ENCODE results near the gene GCNT1. TPM values are rescaled to one million over a fixed set of nuclear protein-coding genes. Genes with fewer than 3 reads are reported as not detected.
A peak's percentile ranks its signal among the peaks of the same experiment; 100 is the strongest.

The GCNT1 gene
- total and polyA plus RNA-seq, 4 donors = 1.9 to 5.3 (median 3.1) TPM

- WGBS (ENCODE audit: insufficient coverage) = 89% methylated on average over 8 of the region's 10 CpGs
These were observed 17.2 kb upstream of the GCNT1 start for GRCh38 chr9:76441551-76442322.

GRCh38 chr9:76443887-76444286 is 15.1 kb upstream of the GCNT1 start:
- Histone ChIP-seq H3K9me3 (ENCODE audit: control insufficient read depth, insufficient read depth, low read length) (no peaks in the 10 kb centered on the region), H3K4me1 (ENCODE audit: control insufficient read depth, insufficient read depth, low read length) (no peaks in the 10 kb centered on the region), H3K36me3 (ENCODE audit: control insufficient read depth, insufficient read depth, low read length) (no peaks in the 10 kb centered on the region), H3K27ac (ENCODE audit: low read depth, low read length) (no peak overlapping the region), H3K27me3 (ENCODE audit: control insufficient read depth, insufficient read depth, low read length) (no peaks in the 10 kb centered on the region), H3K4me3 (ENCODE audit: low read depth, low read length) (no peak overlapping the region)
- 100% methylated on average over 3 of the region's 3 CpGs for WGBS (ENCODE audit: insufficient coverage)
- DNase-seq (ENCODE audit: low read depth in 4 of 6, low spot score in 6 of 6) = no peak

More at GRCh38 chr9:76441551-76442322, 17.2 kb upstream of the GCNT1 start:
- H3K27me3 ChIP-seq (ENCODE audit: control insufficient read depth, insufficient read depth, low read length) = no peaks in the 10 kb centered on the region
- H3K9me3 ChIP-seq (ENCODE audit: control insufficient read depth, insufficient read depth, low read length) = no peaks in the 10 kb centered on the region
- H3K27ac ChIP-seq (ENCODE audit: low read depth, low read length) = no peak overlapping the region
- no peak overlapping the region for H3K4me3 ChIP-seq (ENCODE audit: low read depth, low read length)
- DNase-seq (ENCODE audit: low read depth in 4 of 6, low spot score in 6 of 6) = no peak
- H3K4me1 ChIP-seq (ENCODE audit: control insufficient read depth, insufficient read depth, low read length) = no peaks in the 10 kb centered on the region
- no peaks in the 10 kb centered on the region for H3K36me3 ChIP-seq (ENCODE audit: control insufficient read depth, insufficient read depth, low read length)

- WGBS (ENCODE audit: insufficient coverage) = 75% methylated on average over 3 of the region's 5 CpGs
- no peaks in the 10 kb centered on the region for H3K27me3 ChIP-seq (ENCODE audit: control insufficient read depth, insufficient read depth, low read length)
- no peaks in the 10 kb centered on the region for H3K36me3 ChIP-seq (ENCODE audit: control insufficient read depth, insufficient read depth, low read length)
- no peaks in the 10 kb centered on the region for H3K4me1 ChIP-seq (ENCODE audit: control insufficient read depth, insufficient read depth, low read length)
- H3K9me3 ChIP-seq (ENCODE audit: control insufficient read depth, insufficient read depth, low read length) = no peaks in the 10 kb centered on the region
- no peak overlapping the region for H3K4me3 ChIP-seq (ENCODE audit: low read depth, low read length)
- no peak overlapping the region for H3K27ac ChIP-seq (ENCODE audit: low read depth, low read length)
- no peak for DNase-seq (ENCODE audit: low read depth in 4 of 6, low spot score in 6 of 6)
These were observed 14.6 kb upstream of the GCNT1 start for GRCh38 chr9:76444322-76444929.

GRCh38 chr9:76445976-76446375 is 13.0 kb upstream of the GCNT1 start:
- Histone ChIP-seq H3K27ac (ENCODE audit: low read depth, low read length) (no peak overlapping the region), H3K4me1 (ENCODE audit: control insufficient read depth, insufficient read depth, low read length) (no peaks in the 10 kb centered on the region), H3K9me3 (ENCODE audit: control insufficient read depth, insufficient read depth, low read length) (no peaks in the 10 kb centered on the region), H3K4me3 (ENCODE audit: low read depth, low read length) (no peak overlapping the region), H3K27me3 (ENCODE audit: control insufficient read depth, insufficient read depth, low read length) (no peaks in the 10 kb centered on the region), H3K36me3 (ENCODE audit: control insufficient read depth, insufficient read depth, low read length) (no peaks in the 10 kb centered on the region)
- no peak for DNase-seq (ENCODE audit: low read depth in 4 of 6, low spot score in 6 of 6)

- WGBS (ENCODE audit: insufficient coverage) = no CpG with 5 or more reads among the region's 2 CpGs
- no peaks in the 10 kb centered on the region for H3K4me1 ChIP-seq (ENCODE audit: control insufficient read depth, insufficient read depth, low read length)
- no peaks in the 10 kb centered on the region for H3K36me3 ChIP-seq (ENCODE audit: control insufficient read depth, insufficient read depth, low read length)
- H3K9me3 ChIP-seq (ENCODE audit: control insufficient read depth, insufficient read depth, low read length) = no peaks in the 10 kb centered on the region
- DNase-seq (ENCODE audit: low read depth in 4 of 6, low spot score in 6 of 6) = peak in 1 of 6 donors; percentile 41
- H3K27ac ChIP-seq (ENCODE audit: low read depth, low read length) = no peak overlapping the region
- H3K27me3 ChIP-seq (ENCODE audit: control insufficient read depth, insufficient read depth, low read length) = no peaks in the 10 kb centered on the region
- H3K4me3 ChIP-seq (ENCODE audit: low read depth, low read length) = no peak overlapping the region
These were observed 10.5 kb upstream of the GCNT1 start for GRCh38 chr9:76448501-76448900.

- Histone ChIP-seq H3K9me3 (ENCODE audit: control insufficient read depth, insufficient read depth, low read length) (no peaks in the 10 kb centered on the region), H3K27ac (ENCODE audit: low read depth, low read length) (no peak overlapping the region), H3K4me3 (ENCODE audit: low read depth, low read length) (no peak overlapping the region), H3K27me3 (ENCODE audit: control insufficient read depth, insufficient read depth, low read length) (no peaks in the 10 kb centered on the region), H3K4me1 (ENCODE audit: control insufficient read depth, insufficient read depth, low read length) (no peaks in the 10 kb centered on the region), H3K36me3 (ENCODE audit: control insufficient read depth, insufficient read depth, low read length) (no peaks in the 10 kb centered on the region)
- no peak for DNase-seq (ENCODE audit: low read depth in 4 of 6, low spot score in 6 of 6)
- no CpG with 5 or more reads among the region's 1 CpG for WGBS (ENCODE audit: insufficient coverage)
These were observed 7.7 kb upstream of the GCNT1 start for GRCh38 chr9:76451234-76451633.

GRCh38 chr9:76452839-76453238 is 6.1 kb upstream of the GCNT1 start:
- WGBS (ENCODE audit: insufficient coverage) = 56% methylated on average over 1 of the region's 1 CpG
- DNase-seq (ENCODE audit: low read depth in 4 of 6, low spot score in 6 of 6) = no peak
- no peaks in the 10 kb centered on the region for H3K27me3 ChIP-seq (ENCODE audit: control insufficient read depth, insufficient read depth, low read length)

GRCh38 chr9:76453785-76454184 is 5.2 kb upstream of the GCNT1 start:
- Histone ChIP-seq H3K27me3 (ENCODE audit: control insufficient read depth, insufficient read depth, low read length) (peaks cover under 1% of the 10 kb centered on the region), H3K4me3 (ENCODE audit: low read depth, low read length) (no peak overlapping the region), H3K9me3 (ENCODE audit: control insufficient read depth, insufficient read depth, low read length) (no peaks in the 10 kb centered on the region), H3K36me3 (ENCODE audit: control insufficient read depth, insufficient read depth, low read length) (no peaks in the 10 kb centered on the region), H3K4me1 (ENCODE audit: control insufficient read depth, insufficient read depth, low read length) (no peaks in the 10 kb centered on the region), H3K27ac (ENCODE audit: low read depth, low read length) (no peak overlapping the region)
- DNase-seq (ENCODE audit: low read depth in 4 of 6, low spot score in 6 of 6) = no peak
- WGBS (ENCODE audit: insufficient coverage) = 97% methylated on average over 4 of the region's 4 CpGs

More at GRCh38 chr9:76452839-76453238, 6.1 kb upstream of the GCNT1 start:
- Histone ChIP-seq H3K9me3 (ENCODE audit: control insufficient read depth, insufficient read depth, low read length) (no peaks in the 10 kb centered on the region), H3K4me3 (ENCODE audit: low read depth, low read length) (no peak overlapping the region), H3K36me3 (ENCODE audit: control insufficient read depth, insufficient read depth, low read length) (no peaks in the 10 kb centered on the region), H3K27ac (ENCODE audit: low read depth, low read length) (no peak overlapping the region), H3K4me1 (ENCODE audit: control insufficient read depth, insufficient read depth, low read length) (no peaks in the 10 kb centered on the region)

GRCh38 chr9:76454311-76454710 is 4.7 kb upstream of the GCNT1 start:
- DNase-seq (ENCODE audit: low read depth in 4 of 6, low spot score in 6 of 6) = no peak
- H3K4me3 ChIP-seq (ENCODE audit: low read depth, low read length) = no peak overlapping the region
- no peaks in the 10 kb centered on the region for H3K36me3 ChIP-seq (ENCODE audit: control insufficient read depth, insufficient read depth, low read length)
- H3K27me3 ChIP-seq (ENCODE audit: control insufficient read depth, insufficient read depth, low read length) = peaks cover 5% of the 10 kb centered on the region
- WGBS (ENCODE audit: insufficient coverage) = no CpG with 5 or more reads among the region's 4 CpGs
- H3K9me3 ChIP-seq (ENCODE audit: control insufficient read depth, insufficient read depth, low read length) = no peaks in the 10 kb centered on the region
- H3K4me1 ChIP-seq (ENCODE audit: control insufficient read depth, insufficient read depth, low read length) = peaks cover 3% of the 10 kb centered on the region
- no peak overlapping the region for H3K27ac ChIP-seq (ENCODE audit: low read depth, low read length)
